Suprapubic skin (tissue), 4 donors: Measurements from ENCODE around the gene RNF8.
"Not testable (repeated sequence)": the region's sequence is repeated elsewhere in the genome, so short reads cannot be mapped to it uniquely, and the experiment has no call there.

Experiments
- CTCF ChIP-seq, 2 donors: fragments of 200-600 bp in 1 of 2; fragments of 450-650 bp in 1 of 2; sonication (generic) in 1 of 2; IDR thresholded peaks; one replicate each; pipeline ENCODE4 v1.5.1; 2016 to 2019; ENCODE audit warnings: antibody characterized with exemption in 2 of 2, mild to moderate bottlenecking in 1 of 2, moderate library complexity in 1 of 2
- POLR2A ChIP-seq, 2 donors: fragments of 450-650 bp; IDR thresholded peaks; one replicate each; pipeline ENCODE4 v1.6.1; 2017; ENCODE audit warnings: antibody characterized with exemption in 2 of 2, mild to moderate bottlenecking in 2 of 2, moderate library complexity in 2 of 2
- POLR2AphosphoS5 ChIP-seq, 3 donors: sonication (generic); formaldehyde crosslinking; IDR thresholded peaks; one replicate each; pipeline ENCODE4 v1.6.1; 2017; ENCODE audit warnings: antibody characterized with exemption in 3 of 3

GRCh38 chr6:37401658-37402057 is 47.9 kb downstream of the RNF8 start:
- not testable (repeated sequence) for TF ChIP-seq CTCF, POLR2AphosphoS5, POLR2A (IDR thresholded peaks at IDR 0.05)
